Heart right ventricle (tissue), 16 donors: Measurements from ENCODE around the gene HDC. TPM values are rescaled to one million over a fixed set of nuclear protein-coding genes. Genes with fewer than 3 reads are reported as not detected.

ENCODE experiments used
- ATAC-seq, 8 donors: fragments of 200-7000 bp; cut with Tn5 transposase; one replicate each; pipeline ENCODE4 v1.9.1; 2020; ENCODE audit warnings: mild to moderate bottlenecking in 8 of 8, moderate library complexity in 8 of 8, moderate number of reproducible peaks in 1 of 8
- DNase-seq, 2 donors: peaks; one replicate each; pipeline ENCODE4 v3.0.0-alpha.2; 2020
- H3K27ac ChIP-seq, 10 donors: fragments of 200-600 bp; sonication (generic) in 2 of 10; one replicate each; pipeline versions ENCODE4 v1.5.0 to v1.8.0; 2020 to 2022; ENCODE audit warnings: mild to moderate bottlenecking in 3 of 10
- H3K27me3 ChIP-seq, 7 donors: fragments of 200-600 bp; one replicate each; pipeline ENCODE4 v1.8.0; 2021 to 2022; ENCODE audit warnings: mild to moderate bottlenecking in 2 of 7
- H3K36me3 ChIP-seq, 9 donors: fragments of 200-600 bp; sonication (generic) in 1 of 9; one replicate each; pipeline versions ENCODE4 v1.5.0 to v1.8.0; 2020 to 2022; ENCODE audit warnings: mild to moderate bottlenecking in 2 of 9
- H3K4me1 ChIP-seq, 9 donors: fragments of 200-600 bp; sonication (generic) in 1 of 9; one replicate each; pipeline versions ENCODE4 v1.5.0 to v1.8.0; 2020 to 2022; ENCODE audit warnings: mild to moderate bottlenecking in 4 of 9
- H3K4me3 ChIP-seq, 10 donors: fragments of 200-600 bp; sonication (generic) in 2 of 10; one replicate each; pipeline versions ENCODE4 v1.5.0 to v1.8.0; 2020 to 2022; ENCODE audit warnings: mild to moderate bottlenecking in 7 of 10, moderate library complexity in 2 of 10
- H3K9me3 ChIP-seq, 11 donors: fragments of 200-600 bp in 10 of 11; sonication (generic) in 2 of 11; one replicate each; pipeline versions ENCODE4 v1.5.0 to v1.8.0; 2013 to 2022; ENCODE audit warnings: mild to moderate bottlenecking in 2 of 11, control low read depth in 1 of 11, moderate library complexity in 1 of 11
- WGBS, 2 donors: extraction: QIAGEN DNeasy Blood & Tissue Kit; methylation state at CpG; one replicate each; pipeline ENCODE4 v1.1.7; 2013; ENCODE audit warnings: inconsistent platforms in 1 of 2; 5-methylcytosine and 5-hydroxymethylcytosine counted together
- intact Hi-C, 10 donors: fragments of 100-400 bp; cut with DNase I; formaldehyde crosslinking; loops; one replicate each; pipeline versions ENCODE4 v1.11.1 to v1.14.2; 2022
- polyA plus RNA-seq, 2 donors: library from polyadenylated mRNA; stranded (reverse); fragments of 200-250 nt; gene quantifications; one replicate each; pipeline ENCODE4 v1.2.3, GENCODE V29; 2013
- total RNA-seq, 10 donors: library from RNA; stranded (reverse); fragmentation: NEBNext Ultra II Directional in 3 of 10; extraction: Animal tissue kit (Norgen Biotek cat#: 25700) in 3 of 10; gene quantifications; one replicate each; pipeline versions ENCODE4 v1.2.1 to v1.2.4, GENCODE V29; 2021 to 2023
- TF ChIP-seq, protein P1 (sequence below), 9 donors: fragments of 200-600 bp; sonication (generic) in 2 of 9; IDR thresholded peaks; one replicate each; pipeline versions ENCODE4 v1.5.0 to v1.8.0; 2021 to 2022; ENCODE audit warnings: antibody characterized with exemption in 9 of 9, mild to moderate bottlenecking in 5 of 9, moderate library complexity in 1 of 9
- donor health status: Arrhythmogenic right ventricular cardiomyopathy.
- donor health status: ischemic (EF 13 %, LVEDD 7.1; RV severe dilation, severe dysfunction).
- donor health status: healthy with polysubstance abuse.
- donor health status: DM: no; HTN: yes; CAD: no.
- donor health status: DM: no; HTN: no; CAD: no.
- donor health status: ischemic (EF 25% LVEDD 6.9; RV normal size, moderate dysfunction).
- donor health status: ischemic (EF 25% LVEDD 5.7; RV mildly dilated, moderate dysfunction).
- donor health status: healthy.
- donor health status: DM: yes; HTN: yes; CAD: no.
- donor health status: Ischemic cardiomyopathy.
- donor health status: ischemic (EF 35%, LVEDD 5.7; RV mildly dilated, moderate dysfunction).
- donor health status: nonischemic (EF 11% LVEDD 7.7; RV severe dilation, severe dysfunction).
- donor health status: DM: yes; HTN: yes; CAD: no.
- donor health status: PGD.
- donor health status: ischemic (EF 29% LVEDD 5.4; RV normal size, mild dysfunction).
- donor health status: nonischemic (EF 23%, LVEDD 6.1; RV moderate dilation, normal function).

Gene HDC
- total and polyA plus RNA-seq, 12 donors, result 0.16 to 1.9 (median 0.53) TPM; not detected in 2

DNA sequence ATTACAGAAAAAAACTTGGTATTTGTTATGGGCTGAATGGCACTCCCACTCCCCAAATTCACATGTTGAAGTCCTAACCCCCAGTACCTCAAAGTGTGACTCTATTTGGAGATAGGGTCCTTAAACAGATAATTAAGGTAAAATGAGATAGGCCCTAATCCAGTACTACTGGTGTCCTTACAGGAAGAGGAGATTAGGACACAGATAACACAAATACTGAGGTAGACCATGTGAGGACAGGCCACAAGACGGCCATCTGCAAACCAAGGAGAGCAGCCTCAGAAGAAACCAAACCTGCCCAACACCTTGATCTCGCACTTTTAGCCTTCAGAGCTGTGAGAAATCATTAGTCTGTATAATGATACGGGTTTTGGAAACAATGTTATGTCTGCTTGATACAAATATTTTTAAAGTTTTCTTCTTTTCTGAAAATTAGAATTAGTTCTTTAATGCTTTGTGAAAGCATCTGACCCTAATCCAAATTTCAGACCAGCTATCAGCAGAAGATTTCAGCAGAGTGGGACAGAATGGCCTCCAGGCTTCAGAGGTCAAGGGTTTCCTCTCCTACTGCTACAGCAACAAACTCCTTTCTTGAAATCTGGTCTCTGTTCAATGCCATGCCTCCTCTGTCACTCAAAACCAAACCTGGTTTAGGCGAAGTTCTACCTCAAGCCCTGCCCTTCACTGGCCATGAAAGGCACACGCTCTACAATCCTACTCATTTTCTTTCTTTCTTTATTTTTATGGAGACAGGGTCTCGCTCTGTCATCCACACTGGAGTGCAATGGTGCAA lies 22.0 kb upstream of the HDC start:
- Histone ChIP-seq H3K9me3 (no peaks in the 10 kb centered on the region), H3K4me1 (no peaks in the 10 kb centered on the region), H3K36me3 (peaks cover 0 to 85% (median 19%) of the 10 kb centered on the region in 9 donors), H3K27ac (no peak overlapping the region), H3K27me3 (no peaks in the 10 kb centered on the region), H3K4me3 (no peak overlapping the region)
- ATAC-seq, result no peak
- 94 to 97% methylated on average over 6 of the region's 6 CpGs for WGBS, 2 donors
- no peak for DNase-seq
- intact Hi-C loops, result no loop called here
- TF ChIP-seq, protein P1, sequence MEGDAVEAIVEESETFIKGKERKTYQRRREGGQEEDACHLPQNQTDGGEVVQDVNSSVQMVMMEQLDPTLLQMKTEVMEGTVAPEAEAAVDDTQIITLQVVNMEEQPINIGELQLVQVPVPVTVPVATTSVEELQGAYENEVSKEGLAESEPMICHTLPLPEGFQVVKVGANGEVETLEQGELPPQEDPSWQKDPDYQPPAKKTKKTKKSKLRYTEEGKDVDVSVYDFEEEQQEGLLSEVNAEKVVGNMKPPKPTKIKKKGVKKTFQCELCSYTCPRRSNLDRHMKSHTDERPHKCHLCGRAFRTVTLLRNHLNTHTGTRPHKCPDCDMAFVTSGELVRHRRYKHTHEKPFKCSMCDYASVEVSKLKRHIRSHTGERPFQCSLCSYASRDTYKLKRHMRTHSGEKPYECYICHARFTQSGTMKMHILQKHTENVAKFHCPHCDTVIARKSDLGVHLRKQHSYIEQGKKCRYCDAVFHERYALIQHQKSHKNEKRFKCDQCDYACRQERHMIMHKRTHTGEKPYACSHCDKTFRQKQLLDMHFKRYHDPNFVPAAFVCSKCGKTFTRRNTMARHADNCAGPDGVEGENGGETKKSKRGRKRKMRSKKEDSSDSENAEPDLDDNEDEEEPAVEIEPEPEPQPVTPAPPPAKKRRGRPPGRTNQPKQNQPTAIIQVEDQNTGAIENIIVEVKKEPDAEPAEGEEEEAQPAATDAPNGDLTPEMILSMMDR (IDR thresholded peaks at IDR 0.05), result no peak

DNA sequence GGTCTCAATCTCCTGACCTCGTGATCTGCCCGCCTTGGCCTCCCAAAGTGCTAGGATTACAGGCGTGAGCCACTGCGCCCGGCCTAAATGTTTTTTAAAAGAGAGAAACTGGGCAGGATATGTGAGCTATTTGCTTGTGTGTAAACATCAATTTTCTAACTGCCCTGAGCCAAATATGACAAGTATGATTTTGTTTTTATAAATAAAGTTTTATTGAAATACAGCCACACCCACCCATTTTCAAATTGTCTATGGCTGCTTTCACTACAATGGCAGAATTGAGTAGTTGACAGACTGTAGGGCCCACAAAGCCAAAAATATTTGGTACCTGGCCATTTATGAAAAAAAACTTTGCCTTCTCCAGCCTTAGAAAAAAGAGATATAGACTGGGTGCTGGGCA lies 15.9 kb upstream of the HDC start:
- TF ChIP-seq, protein P1 (IDR thresholded peaks at IDR 0.05), result no peak
- intact Hi-C loops, result no loop called here
- Histone ChIP-seq H3K4me3 (no peak overlapping the region), H3K4me1 (peaks cover 0 to 19% (median 0%) of the 10 kb centered on the region in 9 donors), H3K27ac (no peak overlapping the region), H3K27me3 (no peaks in the 10 kb centered on the region), H3K36me3 (peaks cover 0 to 54% (median 7%) of the 10 kb centered on the region in 9 donors), H3K9me3 (no peaks in the 10 kb centered on the region)
- WGBS, 2 donors, result 71 to 80% methylated on average over 4 to 5 of the region's 5 CpGs
- no peak for ATAC-seq
- DNase-seq, result no peak

DNA sequence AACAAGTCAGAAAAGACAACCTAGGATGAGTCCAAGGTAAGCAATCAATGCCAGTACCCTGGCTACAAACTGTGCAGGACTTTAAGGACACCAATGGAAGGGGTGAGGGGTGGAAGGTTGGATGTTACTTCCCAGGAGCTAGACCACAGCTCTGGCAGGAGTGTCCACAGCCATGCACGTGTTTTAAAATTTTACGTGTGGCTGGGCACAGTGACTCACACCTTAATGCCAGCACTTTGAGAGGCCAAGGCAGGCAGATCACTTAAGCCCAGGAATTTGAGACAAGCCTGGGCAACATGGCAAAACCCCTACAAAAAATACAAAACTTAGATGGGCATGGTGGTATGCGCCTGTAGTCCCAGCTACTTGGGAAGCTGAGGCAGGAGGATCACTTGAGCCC lies 14.7 kb upstream of the HDC start:
- no peaks in the 10 kb centered on the region for H3K9me3 ChIP-seq
- TF ChIP-seq, protein P1 (IDR thresholded peaks at IDR 0.05), result no peak
- H3K4me3 ChIP-seq, result no peak overlapping the region
- peaks cover 0 to 43% (median 0%) of the 10 kb centered on the region in 9 donors for H3K36me3 ChIP-seq
- intact Hi-C loops, result no loop called here
- H3K27me3 ChIP-seq, result no peaks in the 10 kb centered on the region
- no peak overlapping the region for H3K27ac ChIP-seq
- H3K4me1 ChIP-seq, result peaks cover 0 to 19% (median 0%) of the 10 kb centered on the region in 9 donors
- DNase-seq (no peak), ATAC-seq (no peak)
- WGBS, 2 donors, result 97 to 100% methylated on average over 3 of the region's 3 CpGs

DNA sequence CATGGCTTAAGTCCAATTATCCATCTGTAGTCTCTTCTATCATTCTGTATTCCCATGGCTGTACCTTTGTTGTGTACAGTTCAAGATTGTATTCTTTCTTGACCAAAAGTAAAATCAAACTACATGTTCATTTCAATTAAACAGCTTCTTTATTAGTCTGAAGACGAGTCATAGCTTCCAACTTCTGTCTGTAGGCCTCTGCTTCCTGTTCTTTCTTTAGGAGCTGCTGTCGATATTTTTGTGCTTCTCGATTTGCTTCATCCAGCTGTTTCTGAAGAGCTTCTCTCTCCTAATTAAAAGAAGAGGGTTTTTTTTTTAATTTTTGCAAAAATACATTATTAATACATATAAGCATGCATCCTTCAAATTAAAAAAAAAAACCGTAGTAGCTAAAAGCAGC lies 13.0 kb upstream of the HDC start:
- no peak overlapping the region for H3K4me3 ChIP-seq
- H3K27ac ChIP-seq, result peak overlapping the region in 1 of 10 donors; percentile 69
- no peaks in the 10 kb centered on the region for H3K27me3 ChIP-seq
- peaks cover 0 to 25% (median 0%) of the 10 kb centered on the region in 9 donors for H3K36me3 ChIP-seq
- TF ChIP-seq, protein P1 (IDR thresholded peaks at IDR 0.05), result no peak
- ATAC-seq (no peak), DNase-seq (no peak)
- 81 to 86% methylated on average over 4 of the region's 4 CpGs for WGBS, 2 donors
- peaks cover 0 to 19% (median 0%) of the 10 kb centered on the region in 9 donors for H3K4me1 ChIP-seq
- intact Hi-C loops, result no loop called here
- H3K9me3 ChIP-seq, result no peaks in the 10 kb centered on the region
